ENCODE data around the gene SUV39H1.
"Not testable (repeated sequence)": the region's sequence is repeated elsewhere in the genome, so short reads cannot be mapped to it uniquely, and the experiment has no call there.

SUV39H1 gene

GRCh38 chrX:48688531-48689150 lies 7.9 kb upstream of the SUV39H1 start:
- no peak for FAIRE-seq

- FAIRE-seq = no peak
Measured at GRCh38 chrX:48689208-48689920, 7.2 kb upstream of the SUV39H1 start.

GRCh38 chrX:48691746-48692145 lies 4.8 kb upstream of the SUV39H1 start:
- not testable (repeated sequence) for FAIRE-seq

GRCh38 chrX:48694776-48695533 lies 1.6 kb upstream of the SUV39H1 start:
- FAIRE-seq = no peak

GRCh38 chrX:48695534-48695896 lies 1.0 kb upstream of the SUV39H1 start:
- FAIRE-seq = no peak

- no peak for FAIRE-seq
Measured at GRCh38 chrX:48695925-48696300, 621 bp upstream of the SUV39H1 start.

GRCh38 chrX:48696909-48697727 lies 584 bp downstream of the SUV39H1 start:
- no peak for FAIRE-seq

- FAIRE-seq = no peak
Measured at GRCh38 chrX:48698306-48698705, 1.8 kb downstream of the SUV39H1 start.

- FAIRE-seq = no peak
Measured at GRCh38 chrX:48700246-48700645, 3.7 kb downstream of the SUV39H1 start.

GRCh38 chrX:48700951-48701653 lies 4.6 kb downstream of the SUV39H1 start:
- FAIRE-seq = no peak

- no peak for FAIRE-seq
Measured at GRCh38 chrX:48702032-48702431, 5.5 kb downstream of the SUV39H1 start.

GRCh38 chrX:48702716-48703115 lies 6.2 kb downstream of the SUV39H1 start:
- no peak for FAIRE-seq

- no peak for FAIRE-seq
Measured at GRCh38 chrX:48703228-48703627, 6.7 kb downstream of the SUV39H1 start.

GRCh38 chrX:48703642-48704481 lies 7.3 kb downstream of the SUV39H1 start:
- no peak for FAIRE-seq

GRCh38 chrX:48705871-48706270 lies 9.3 kb downstream of the SUV39H1 start:
- no peak for FAIRE-seq

GRCh38 chrX:48709522-48710112 lies 13.1 kb downstream of the SUV39H1 start:
- FAIRE-seq = no peak

GRCh38 chrX:48711162-48711928 lies 14.8 kb downstream of the SUV39H1 start:
- FAIRE-seq = no peak

GRCh38 chrX:48711929-48712505 lies 15.5 kb downstream of the SUV39H1 start:
- FAIRE-seq = no peak

- no peak for FAIRE-seq
Measured at GRCh38 chrX:48713847-48714246, 17.3 kb downstream of the SUV39H1 start.

- no peak for FAIRE-seq
Measured at GRCh38 chrX:48714573-48714972, 18.0 kb downstream of the SUV39H1 start.

Measured in endometrium (tissue), 2 donors.